Midbrain (tissue), 1 donor: Measurements from ENCODE around the gene LGALS12.
"Not testable (repeated sequence)": the region's sequence is repeated elsewhere in the genome, so short reads cannot be mapped to it uniquely, and the experiment has no call there.

ENCODE experiments used
- DNase-seq: peaks from one replicate; lab custom pipeline; 2025; lab: John Stamatoyannopoulos, UW

The LGALS12 gene

DNA sequence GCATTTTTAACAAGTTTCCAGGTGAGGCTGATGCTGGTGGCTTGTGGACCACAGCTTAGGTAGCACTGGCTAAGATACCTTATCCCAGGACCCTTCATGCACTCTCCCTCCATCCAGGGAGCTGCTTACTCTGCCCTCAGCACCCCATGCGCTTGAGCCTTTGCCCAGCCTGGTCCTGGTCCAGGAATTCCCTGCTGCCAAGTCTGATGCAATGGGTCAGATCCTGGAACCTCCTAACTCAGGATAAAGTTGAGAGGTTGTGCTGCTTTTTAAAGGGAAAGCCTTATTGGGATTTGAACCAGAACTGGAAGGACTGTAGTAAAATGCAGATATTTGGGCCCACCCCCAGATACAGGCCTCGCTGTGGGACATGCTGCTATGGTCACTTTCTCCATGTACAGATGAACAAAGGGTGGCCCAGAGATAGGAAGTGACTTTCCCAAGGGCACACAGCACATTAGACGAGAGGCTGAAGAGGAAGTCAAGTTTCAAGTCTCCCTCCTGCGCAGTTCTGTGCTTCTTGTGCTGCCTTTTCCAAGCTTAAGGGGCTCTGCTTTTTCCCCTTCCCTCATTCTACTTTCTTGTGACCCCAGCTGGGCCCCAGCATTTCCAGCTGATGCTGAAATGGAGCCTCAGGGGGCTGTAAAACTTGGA is 824 bp upstream of the LGALS12 start:
- peak; percentile 35 for DNase-seq

DNA sequence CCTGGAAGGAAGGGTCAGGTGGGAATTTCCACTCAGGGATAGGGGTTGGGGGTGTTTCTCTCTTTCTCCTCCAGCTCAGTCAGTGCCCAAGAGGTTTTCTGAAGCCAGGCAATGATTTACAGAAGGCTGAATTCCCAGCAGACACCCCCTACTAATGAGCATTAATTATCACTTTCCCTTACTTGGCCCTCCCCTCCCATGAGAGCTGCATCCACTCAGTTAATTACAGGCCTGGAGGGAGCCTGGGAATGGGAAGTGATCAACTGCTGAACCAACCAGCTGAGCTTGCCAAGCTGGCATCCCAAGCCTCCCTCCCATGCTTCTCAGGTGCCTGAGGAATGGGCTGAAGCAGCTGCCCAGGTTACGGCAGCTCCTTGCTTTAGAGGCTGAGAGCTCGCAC is 992 bp downstream of the LGALS12 start:
- DNase-seq, result no peak

DNA sequence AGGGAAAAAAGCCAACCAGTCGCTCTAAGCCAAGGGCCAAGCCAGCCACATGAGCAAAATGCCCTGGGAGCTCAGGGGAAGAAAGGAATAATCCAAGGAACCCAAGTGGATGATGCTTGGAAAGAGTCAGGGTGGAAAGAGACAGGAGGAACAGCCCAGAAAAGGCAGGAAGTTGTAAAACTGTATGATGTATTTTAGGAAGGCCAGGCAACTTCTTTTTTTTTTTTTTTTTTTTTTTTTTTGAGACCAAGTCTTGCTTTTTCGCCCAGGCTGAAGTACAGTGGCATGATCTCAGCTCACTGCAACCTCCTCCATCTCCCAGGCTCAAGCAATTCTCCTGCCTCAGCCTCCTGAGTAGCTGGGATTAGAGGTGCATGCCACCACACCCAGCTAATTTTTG is 1.6 kb downstream of the LGALS12 start:
- no peak for DNase-seq

DNA sequence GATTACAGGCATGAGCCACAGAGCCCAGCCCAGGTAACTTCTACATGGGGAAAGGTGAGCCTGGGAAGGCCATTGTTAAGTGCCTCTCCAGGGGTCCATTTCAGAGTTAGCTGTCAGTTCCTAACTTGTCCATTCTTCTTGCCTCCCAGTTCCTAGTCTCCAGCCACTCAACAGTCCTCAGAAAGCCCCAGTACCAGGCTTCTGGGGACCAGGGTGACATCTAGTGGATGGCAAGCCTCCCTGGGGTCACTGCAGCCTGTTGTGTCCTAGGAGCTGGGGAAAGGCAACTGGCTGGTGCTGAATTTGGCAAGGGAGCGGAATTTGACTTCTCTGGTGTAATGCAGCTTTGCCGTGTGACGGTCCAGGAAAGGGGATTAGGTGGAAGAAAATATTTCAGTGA is 2.1 kb downstream of the LGALS12 start:
- peak; percentile 81 for DNase-seq

DNA sequence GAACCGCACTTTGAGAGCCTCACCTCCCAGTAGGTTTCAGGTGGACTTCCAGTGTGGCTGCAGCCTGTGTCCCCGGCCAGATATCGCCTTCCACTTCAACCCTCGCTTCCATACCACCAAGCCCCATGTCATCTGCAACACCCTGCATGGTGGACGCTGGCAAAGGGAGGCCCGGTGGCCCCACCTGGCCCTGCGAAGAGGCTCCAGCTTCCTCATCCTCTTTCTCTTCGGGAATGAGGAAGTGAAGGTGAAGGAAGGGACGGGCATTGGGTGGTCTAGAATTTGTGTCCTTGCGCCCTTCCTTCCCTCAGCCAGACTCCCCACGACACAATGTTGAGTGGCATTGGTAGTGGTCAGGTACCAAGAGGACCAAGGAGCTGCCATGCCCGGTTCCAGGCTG is 2.9 kb downstream of the LGALS12 start:
- DNase-seq, result no peak

DNA sequence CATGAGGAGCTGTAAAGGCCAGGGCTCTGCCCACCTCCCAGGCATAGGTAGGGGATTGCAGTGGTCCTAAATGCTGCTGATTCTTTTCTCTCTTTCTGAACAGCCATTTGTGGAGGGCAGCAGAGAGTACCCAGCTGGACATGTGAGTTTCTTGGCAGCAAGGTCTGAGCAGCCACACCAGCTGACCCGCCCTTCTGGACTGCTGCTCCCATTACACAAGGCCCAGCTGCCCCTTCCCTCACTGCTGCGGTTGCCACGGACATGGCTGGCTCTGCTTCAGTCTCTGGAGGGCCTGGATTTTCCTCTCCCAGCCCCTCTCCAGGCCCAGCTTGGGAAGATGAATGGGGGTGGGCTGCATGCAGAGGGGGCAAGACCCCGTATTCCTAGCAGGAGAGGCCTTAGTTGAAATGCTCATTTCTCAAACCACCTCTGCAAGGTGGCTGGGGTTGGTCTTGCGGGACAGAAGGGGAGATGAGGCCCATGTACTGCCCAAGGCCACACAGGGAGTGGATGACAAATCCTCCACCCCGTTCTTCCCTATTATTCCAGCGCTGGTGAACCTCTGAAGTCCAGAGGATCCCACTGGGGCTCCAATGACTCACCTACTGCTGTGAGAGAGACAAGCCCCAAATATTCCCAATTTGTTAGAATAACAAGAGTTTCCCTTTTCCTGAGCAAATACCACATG is 4.6 kb downstream of the LGALS12 start:
- DNase-seq, result peak; percentile 88

DNA sequence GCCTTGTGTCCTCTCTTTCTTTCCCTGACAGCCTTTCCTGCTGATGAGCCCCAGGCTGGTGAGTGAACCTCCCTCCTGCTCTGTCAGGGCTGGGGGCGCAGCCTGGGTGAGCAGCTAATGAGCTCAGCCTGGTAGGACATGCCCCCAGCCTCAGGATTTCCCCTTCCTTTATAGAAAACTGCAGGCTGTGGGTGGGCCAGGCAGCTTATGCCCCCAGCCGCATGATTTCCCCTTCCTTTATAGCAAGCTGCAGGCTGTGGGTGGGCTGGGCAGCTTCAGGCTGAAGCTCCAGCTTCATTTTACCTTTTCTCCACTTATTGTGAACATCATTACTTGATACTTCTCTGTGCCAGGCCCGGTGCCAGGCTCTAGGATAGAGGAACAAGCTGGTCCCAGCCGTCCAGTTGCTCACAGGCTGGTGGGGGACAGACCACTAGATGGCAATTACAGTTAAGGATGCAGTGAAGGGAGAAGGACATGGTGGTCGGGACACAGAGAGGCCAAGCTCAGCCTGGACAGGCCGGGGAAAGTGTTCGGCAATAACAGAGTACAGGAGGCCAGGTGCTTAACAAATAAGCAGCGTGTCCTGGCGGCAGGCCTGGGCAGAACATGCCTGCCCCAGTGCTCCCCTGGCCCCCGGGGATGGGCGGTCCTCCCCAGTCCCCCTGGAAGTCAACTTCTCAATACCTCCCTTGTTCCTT is 5.3 kb downstream of the LGALS12 start:
- DNase-seq, result no peak

DNA sequence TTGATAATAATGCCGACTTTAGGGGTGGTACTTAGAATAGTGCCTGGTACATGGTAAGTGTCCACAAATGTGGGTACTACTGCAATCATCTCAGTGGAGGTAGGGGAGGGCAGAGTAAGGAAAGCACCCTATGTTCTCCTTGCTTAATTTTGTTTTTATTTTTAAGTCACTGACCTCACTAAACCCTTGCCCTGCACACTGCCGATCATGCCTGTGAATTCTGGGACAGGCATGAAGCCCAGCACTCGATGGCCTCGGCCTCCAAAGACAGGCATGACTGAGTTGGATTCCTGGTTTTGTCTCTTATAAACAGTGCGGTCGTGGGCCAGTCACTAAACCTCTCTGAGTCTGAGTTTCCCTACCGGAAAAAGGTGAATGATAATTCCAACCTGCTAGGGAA is 6.9 kb downstream of the LGALS12 start:
- DNase-seq, result no peak

DNA sequence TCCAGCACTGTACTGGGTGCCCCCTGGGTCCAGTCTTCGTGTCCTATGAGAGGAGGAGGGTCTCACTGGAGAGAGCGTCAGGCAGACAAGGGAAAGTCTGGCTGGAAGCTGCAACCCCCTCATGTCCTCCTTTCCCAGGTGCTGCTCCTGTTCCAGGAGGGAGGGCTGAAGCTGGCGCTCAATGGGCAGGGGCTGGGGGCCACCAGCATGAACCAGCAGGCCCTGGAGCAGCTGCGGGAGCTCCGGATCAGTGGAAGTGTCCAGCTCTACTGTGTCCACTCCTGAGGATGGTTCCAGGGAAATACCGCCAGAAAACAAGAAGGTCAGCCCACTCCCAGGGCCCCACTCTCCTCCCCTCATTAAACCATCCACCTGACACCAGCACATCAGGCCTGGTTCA is 10.2 kb downstream of the LGALS12 start:
- DNase-seq, result no peak

DNA sequence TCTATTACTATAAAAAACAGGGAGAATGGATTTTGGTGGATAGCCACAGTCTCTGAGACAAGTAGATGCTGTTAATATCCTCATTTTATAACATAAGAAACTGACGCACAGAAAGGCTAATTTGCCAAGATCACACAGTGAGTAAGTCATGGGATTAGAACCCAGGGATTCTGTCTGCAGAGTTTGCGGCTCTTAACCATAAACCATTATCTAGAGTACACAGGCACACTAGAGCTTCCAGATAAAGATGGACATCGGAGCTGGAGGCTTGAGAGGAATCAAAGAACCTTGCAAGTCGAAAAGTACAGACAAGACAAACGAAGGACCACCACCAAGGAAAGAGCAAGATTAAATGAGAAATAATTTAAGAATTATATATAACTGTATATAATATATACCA is 11.3 kb downstream of the LGALS12 start:
- no peak for DNase-seq

DNA sequence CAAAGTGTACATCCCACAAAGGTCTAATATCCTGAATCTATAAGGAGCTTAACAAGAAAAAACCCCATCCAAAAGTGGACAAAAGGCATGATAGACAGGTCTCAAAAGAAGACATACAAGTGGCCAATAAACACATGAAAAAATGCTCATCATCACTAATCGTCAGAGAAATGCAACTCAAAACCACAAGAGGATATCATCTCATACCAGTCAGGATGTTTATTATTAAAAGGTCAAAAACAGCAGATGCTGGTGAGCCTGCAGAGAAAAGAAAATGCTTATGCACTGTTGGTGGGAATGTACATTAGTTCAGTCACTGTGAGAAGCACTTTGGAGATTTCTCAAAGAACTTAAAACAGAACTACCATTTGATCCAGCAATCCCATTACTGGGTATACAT is 12.7 kb downstream of the LGALS12 start:
- no peak for DNase-seq

DNA sequence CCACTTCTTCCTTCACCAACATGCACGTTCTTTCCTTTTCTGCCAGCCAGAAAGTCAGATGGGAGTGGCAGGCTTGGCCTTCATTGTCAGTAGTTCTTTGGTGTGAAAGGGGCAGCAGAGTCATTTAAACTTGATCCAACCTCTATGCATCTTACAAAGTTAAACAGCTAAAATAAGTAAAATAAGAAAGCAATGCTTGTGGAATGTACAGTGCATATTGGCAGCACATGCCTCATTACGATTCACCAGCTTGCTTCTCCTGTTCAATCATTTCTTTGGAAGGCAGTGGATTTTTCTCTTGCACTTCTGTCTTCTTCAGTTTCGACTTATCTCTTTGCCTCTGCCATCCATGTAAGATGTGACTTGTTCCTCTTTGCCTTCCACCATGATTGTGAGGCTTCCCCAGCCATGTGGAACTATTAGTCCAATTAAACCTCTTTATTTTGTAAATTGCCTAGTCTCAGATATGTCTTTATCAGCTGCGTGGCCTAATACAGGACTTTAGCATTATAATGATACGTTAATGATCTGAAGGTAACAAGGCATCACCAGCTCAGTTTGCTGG is 14.8 kb downstream of the LGALS12 start:
- DNase-seq, result no peak

DNA sequence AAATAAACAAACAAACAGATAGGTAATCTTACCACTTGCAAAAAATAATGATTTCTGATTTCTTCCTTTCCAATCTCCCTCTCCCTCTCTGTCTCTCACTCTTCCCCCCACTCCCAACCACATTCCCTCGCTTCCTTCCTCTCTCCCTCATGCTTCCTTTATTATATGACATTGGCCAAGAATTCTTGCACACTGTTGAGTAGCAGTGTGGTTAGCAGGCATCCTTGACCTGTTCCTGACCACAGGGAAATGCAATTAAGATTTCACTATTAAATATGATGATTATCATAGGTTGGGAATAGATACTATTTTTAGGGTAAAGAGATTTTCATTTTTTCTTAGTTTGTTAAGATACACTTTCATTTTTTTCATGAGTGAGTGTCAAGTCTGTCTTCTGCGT is 16.0 kb downstream of the LGALS12 start:
- DNase-seq, result no peak

DNA sequence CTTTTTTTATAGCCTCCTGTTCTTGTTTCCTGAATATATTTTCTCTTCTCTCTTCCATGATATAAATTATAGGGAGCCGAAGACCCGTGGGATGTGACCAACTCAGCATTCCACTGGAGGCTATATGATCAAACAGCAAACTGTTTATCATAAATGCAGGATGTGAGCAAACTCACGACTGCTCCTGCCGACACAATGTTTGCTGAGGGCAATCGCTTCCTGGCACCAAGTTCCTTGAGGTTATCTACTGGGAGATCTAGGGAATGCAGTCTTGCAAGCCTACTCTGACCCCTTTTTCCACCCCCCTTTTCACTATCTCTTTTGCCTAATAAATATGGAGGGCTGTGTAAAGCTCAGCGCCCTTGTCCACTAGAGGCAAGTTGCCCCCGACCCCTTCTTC is 17.3 kb downstream of the LGALS12 start:
- DNase-seq, result no peak

DNA sequence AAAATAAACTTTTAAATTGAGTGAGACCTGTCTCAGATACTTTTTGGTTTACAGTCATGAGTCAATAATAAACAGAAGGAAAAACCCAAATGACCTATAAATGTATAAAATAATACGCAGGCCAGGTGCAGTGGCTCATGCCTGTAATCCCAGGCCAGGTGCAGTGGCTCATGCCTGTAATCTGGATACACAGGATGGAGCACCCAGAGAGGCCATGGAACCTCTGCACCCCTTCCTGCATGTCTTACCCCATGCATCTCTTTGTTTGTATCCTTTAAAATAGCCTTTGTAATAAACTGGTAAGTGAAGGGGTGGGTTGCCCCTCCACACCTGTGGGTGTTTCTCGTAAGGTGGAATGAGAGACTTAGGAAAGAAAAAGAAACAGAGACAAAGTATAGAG is 21.8 kb downstream of the LGALS12 start:
- DNase-seq, result no peak

DNA sequence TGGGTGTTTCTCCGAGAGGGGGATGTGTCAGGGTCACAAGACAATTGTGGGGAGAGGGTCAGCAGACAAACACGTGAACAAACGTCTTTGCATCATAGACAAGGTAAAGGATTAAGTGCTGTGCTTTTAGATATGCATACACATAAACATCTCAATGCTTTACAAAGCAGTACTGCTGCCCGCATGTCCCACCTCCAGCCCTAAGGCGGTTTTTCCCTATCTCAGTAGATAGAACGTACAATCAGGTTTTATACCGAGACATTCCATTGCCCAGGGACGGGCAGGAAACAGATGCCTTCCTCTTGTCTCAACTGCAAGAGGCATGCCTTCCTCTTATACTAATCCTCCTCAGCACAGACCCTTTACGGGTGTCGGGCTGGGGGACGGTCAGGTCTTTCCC is 22.3 kb downstream of the LGALS12 start:
- not testable (repeated sequence) for DNase-seq

DNA sequence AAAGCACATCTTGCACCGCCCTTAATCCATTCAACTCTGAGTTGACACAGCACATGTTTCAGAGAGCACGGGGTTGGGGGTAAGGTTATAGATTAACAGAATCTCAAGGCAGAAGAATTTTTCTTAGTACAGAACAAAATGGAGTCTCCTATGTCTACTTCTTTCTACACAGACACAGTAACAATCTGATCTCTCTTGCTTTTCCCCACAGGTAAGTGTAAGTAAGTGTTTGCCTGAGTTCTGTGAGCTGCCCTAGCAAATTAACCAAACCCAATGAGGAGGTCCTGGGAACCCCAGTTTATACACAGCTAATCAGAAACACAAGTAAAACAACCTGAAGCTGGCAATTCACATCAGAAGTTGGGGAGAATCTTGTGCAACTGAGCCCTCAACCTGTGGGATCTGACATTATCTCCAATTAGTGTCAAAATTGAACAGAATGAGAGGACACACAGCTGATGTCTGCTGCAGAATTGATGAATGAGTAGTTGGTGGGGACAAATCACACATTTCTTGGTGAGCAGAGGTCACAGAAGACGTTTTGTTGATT is 22.9 kb downstream of the LGALS12 start:
- not testable (repeated sequence) for DNase-seq

DNA sequence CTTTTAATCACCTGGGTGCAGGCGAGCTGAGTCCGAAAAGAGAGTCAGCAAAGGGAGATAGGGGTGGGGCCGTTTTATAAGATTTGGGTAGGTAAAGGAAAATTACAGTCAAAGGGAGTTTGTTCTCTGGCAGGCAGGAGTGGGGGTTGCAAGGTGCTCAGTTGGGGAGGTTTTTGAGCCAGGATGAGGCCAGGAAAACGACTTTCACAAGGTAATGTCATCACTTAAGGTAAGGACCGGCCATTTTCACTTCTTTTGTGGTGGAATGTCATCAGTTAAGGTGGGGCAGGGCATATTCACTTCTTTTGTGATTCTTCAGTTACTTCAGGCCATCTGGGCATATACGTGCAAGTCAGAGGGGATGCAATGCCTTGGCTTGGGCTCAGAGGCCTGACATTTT is 23.5 kb downstream of the LGALS12 start:
- DNase-seq, result not testable (repeated sequence)

DNA sequence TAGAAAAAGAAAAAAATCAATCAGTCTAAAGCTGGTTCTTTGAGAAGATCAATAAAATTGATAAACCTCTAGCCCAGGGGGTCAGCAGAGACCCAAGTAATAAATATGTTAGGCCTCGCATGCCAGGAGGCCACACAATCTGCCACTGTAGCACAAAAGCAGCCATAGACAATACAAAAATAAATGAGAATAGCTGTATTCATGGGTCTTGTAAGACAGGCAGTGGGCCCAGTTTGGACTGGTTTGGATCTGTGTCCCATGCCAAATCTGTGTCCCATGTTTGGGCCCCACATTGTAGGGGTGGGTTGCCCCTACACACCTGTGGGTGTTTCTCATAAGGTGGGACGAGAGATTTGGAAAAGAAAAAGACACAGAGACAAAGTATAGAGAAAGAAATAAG is 24.1 kb downstream of the LGALS12 start:
- peak; percentile 74 for DNase-seq

DNA sequence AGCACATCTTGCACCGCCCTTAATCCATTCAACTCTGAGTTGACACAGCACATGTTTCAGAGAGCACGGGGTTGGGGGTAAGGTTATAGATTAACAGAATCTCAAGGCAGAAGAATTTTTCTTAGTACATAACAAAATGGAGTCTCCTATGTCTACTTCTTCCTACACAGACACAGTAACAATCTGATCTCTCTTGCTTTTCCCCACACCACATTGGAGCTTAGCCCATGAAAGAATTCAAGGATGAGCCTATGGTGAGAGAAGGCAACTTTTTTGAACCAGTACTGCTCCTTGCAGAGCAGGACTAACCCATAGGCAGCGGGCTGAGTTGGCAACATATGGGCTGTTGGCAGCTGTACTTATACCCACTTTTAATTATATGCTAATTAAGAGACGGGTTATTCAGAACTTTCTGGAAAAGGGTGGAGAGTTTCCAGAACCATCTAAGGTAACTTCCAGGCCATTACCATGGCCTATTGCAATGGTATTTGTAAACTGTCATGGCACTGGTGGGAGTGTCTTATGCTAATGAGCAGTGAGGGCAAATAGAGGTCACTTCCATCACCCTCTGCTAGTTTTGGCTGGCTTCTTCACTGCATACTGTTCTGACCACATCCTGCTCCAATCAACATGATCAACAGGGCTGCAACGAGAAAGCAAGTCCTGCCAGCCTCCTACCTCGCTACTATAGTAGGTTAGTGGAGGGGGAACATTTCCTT is 25.3 kb downstream of the LGALS12 start:
- not testable (repeated sequence) for DNase-seq

DNA sequence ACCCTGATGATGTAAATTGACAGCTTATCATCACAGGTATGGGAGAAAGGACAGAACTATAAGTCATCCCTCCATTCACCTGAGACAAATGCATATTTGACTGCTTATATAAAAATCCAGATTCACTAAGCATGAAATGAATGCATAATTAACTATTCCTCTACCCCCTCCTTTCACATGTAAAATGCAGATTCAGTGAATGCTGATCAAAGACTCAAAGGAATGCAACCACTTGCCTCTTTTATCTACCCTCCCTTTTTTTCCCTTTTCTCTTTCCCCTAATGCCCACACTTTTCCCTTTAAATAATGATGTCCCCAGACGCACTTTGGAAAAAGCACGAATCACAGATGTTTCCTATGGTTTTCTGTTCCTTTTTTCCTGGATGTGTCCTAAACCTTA is 26.2 kb downstream of the LGALS12 start:
- DNase-seq, result no peak
